ENCODE results near the gene SLC22A17. TPM values are rescaled to one million over a fixed set of nuclear protein-coding genes. Genes with fewer than 3 reads are reported as not detected.

The SLC22A17 gene
- total and polyA plus RNA-seq, 2 of the 8 experiments (the other 6 are each of a cell fraction or from before 2014, with no cell fraction given) = 43.0 to 49.0 TPM

- Histone ChIP-seq H3K36me3 (ENCODE audit: control insufficient read depth in 2 of 4, insufficient read depth in 4 of 4, low read length in 3 of 4) (no peaks in the 10 kb centered on the region), H3K23ac (ENCODE audit: insufficient read length) (no peak overlapping the region), H3K9ac (replicated peaks in 1 of 4; ENCODE audit: extremely low read depth in 1 of 4, low read depth in 3 of 4, low read length in 3 of 4) (no peak overlapping the region), H4K20me1 (replicated peaks in 1 of 2; ENCODE audit: control insufficient read depth in 1 of 2, insufficient read depth in 2 of 2, low read length in 2 of 2) (no peaks in the 10 kb centered on the region), H2BK15ac (ENCODE audit: low read length) (no peak overlapping the region), H3K14ac (ENCODE audit: insufficient read length) (no peak overlapping the region), H2AFZ (ENCODE audit: low read length) (no peak overlapping the region), H3K79me1 (ENCODE audit: low read depth, low read length) (no peaks in the 10 kb centered on the region), H2BK20ac (ENCODE audit: low read length) (no peak overlapping the region), H2BK12ac (ENCODE audit: low read depth, low read length) (no peak overlapping the region), H4K8ac (ENCODE audit: extremely low read depth, insufficient read depth, low read length) (no peak overlapping the region), H3K4ac (replicated peaks; ENCODE audit: insufficient read length, low read depth, low read length) (no peak overlapping the region), H3K79me2 (ENCODE audit: control insufficient read depth in 1 of 2, insufficient read depth in 2 of 2, low read length in 2 of 2) (no peaks in the 10 kb centered on the region), H2BK120ac (replicated peaks; ENCODE audit: low read depth, low read length) (no peak overlapping the region), H3K4me2 (ENCODE audit: insufficient read depth in 1 of 2, low read depth in 2 of 2, low read length in 2 of 2) (no peak overlapping the region), H3K27ac (ENCODE audit: low read depth, low read length) (no peak overlapping the region), H3K23me2 (ENCODE audit: low read depth, low read length) (no peaks in the 10 kb centered on the region), H3K4me3 (ENCODE audit: extremely low read depth in 1 of 4, insufficient read depth in 2 of 4, low read depth in 3 of 4, low read length in 4 of 4) (no peak overlapping the region), H2AK5ac (ENCODE audit: low read depth, low read length) (no peak overlapping the region), H3K56ac (replicated peaks; ENCODE audit: insufficient read length, low read depth, low read length) (no peak overlapping the region), H3K9me3 (ENCODE audit: insufficient read depth in 2 of 2, low read depth in 1 of 2, low read length in 1 of 2) (no peaks in the 10 kb centered on the region), H4K5ac (ENCODE audit: insufficient read length, low read depth, low read length) (no peak overlapping the region), H3K27me3 (replicated peaks in 1 of 4; ENCODE audit: control insufficient read depth in 3 of 4, extremely low read depth in 1 of 4, insufficient read depth in 3 of 4, low read length in 3 of 4) (peaks cover 0 to 21% (median 12%) of the 10 kb centered on the region in 4 experiments; a peak in 6 of 7 replicates), H3K18ac (ENCODE audit: extremely low read depth, low read length) (no peak overlapping the region), H4K91ac (replicated peaks; ENCODE audit: insufficient read length, low read length) (no peak overlapping the region), H3K4me1 (replicated peaks in 1 of 4; ENCODE audit: control insufficient read depth in 3 of 4, insufficient read depth in 4 of 4, low read length in 3 of 4) (peaks cover 0 to 10% (median 3%) of the 10 kb centered on the region in 4 experiments; a peak in 3 of 7 replicates), H2BK5ac (ENCODE audit: low read depth, low read length) (no peak overlapping the region)
- no peak for DNase-seq (ENCODE audit: low read depth in 1 of 2, low spot score in 2 of 2)
- 91% methylated on average over 3 of the region's 3 CpGs; no CpG with 5 or more reads in 1 of the 2 experiments for WGBS, 2 experiments (ENCODE audit: extremely low coverage in 1 of 2, insufficient coverage in 1 of 2, insufficient read length in 1 of 2, insufficient replicate concordance in 2 of 2, low coverage in 1 of 2, low lambda C conversion rate in 2 of 2, missing lambda C conversion rate in 1 of 2)
- ChIA-PET CTCF (ENCODE audit: partially characterized antibody) (interaction anchor here (0.5 to 15.0 kb wide), 5 partner anchors 12 to 457 kb away, joined by 3 to 333 read pairs (median 4); partner anchors contain the start of genes EFS and SLC22A17), POLR2A (ENCODE audit: partially characterized antibody) (interaction anchor here (0.7 to 1.2 kb wide), 2 partner anchors 9 to 83 kb away, joined by 3 to 4 read pairs; no protein-coding TSS in a partner anchor)
- TF ChIP-seq BRCA1 (IDR thresholded peaks at IDR 0.05; ENCODE audit: low read depth, low read length) = no peak
- no peak for TF ChIP-seq EGR1 (IDR thresholded peaks at IDR 0.05; ENCODE audit: borderline replicate concordance, low read depth, low read length)
- TF ChIP-seq EZH2 (IDR thresholded peaks at IDR 0.05; ENCODE audit: low read depth, low read length, severe bottlenecking) = no peak
- TF ChIP-seq ATF2 (IDR thresholded peaks at IDR 0.05; ENCODE audit: low read length) = no peak
- no peak for TF ChIP-seq KDM5A (IDR thresholded peaks at IDR 0.05; ENCODE audit: low read length)
- TF ChIP-seq MAX (IDR thresholded peaks at IDR 0.05) = no peak
- TF ChIP-seq SUZ12 (IDR thresholded peaks at IDR 0.05; ENCODE audit: low read length) = no peak
- no peak for TF ChIP-seq CBX8 (IDR thresholded peaks at IDR 0.05; ENCODE audit: borderline replicate concordance, low read depth, low read length)
- TF ChIP-seq PHF8 (conservative IDR thresholded peaks at IDR 0.05; ENCODE audit: low read depth, low read length) = no peak
- TF ChIP-seq JUND (IDR thresholded peaks at IDR 0.05; ENCODE audit: low read length) = no peak
- no peak for TF ChIP-seq JUN (IDR thresholded peaks at IDR 0.05; ENCODE audit: low read depth, low read length)
- TF ChIP-seq CHD1 (IDR thresholded peaks at IDR 0.05; ENCODE audit: low read depth, low read length) = no peak
- FAIRE-seq = no peak
These were observed 20.4 kb upstream of the SLC22A17 start for GRCh38 chr14:23373041-23373440.

Data from H1 (cell line).